SW 1271 (cell line): ENCODE results near the gene CTDNEP1.

Source experiments
- DNase-seq, 2 experiments: peaks; one replicate each; lab custom pipeline; 2025; lab: John Stamatoyannopoulos, UW

CTDNEP1 gene

DNA sequence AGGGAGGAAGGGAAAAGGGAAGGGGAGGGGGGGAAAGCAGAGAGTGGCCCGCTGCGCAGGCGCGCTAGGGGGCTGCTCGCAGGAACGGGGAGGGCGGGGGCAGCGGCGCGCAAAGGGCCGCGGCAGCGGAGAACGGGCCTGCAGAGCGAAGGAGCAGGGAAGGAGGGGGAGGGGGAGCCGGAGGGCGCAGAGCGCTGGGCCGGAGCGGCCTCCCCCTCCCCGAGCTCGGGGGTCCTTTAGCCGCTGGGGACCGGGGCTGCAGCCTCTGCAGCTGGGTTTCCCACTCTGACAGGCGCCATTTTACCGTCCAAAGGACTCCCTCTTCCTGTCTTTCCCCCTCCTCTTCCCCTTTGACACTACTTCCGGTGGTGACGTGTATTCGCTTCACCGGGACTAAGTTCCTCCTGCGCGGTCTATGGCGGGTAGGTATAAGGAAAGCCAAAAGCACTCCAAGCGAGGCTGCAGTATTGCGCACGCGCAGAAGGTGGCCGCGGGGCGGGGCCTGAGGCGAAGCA lies at the start of gene CTDNEP1:
TSS of gene CTDNEP1 (minus strand) at position 74 of the 515 bp plus-strand sequence. CDS start 438 bp downstream, outside the sequence.
- DNase-seq: peak; percentile 97 to 99

GRCh38 chr17:7296189-7296861 lies 44.8 kb upstream of the CTDNEP1 start:
- peak; percentile 34 to 62 for DNase-seq

DNA sequence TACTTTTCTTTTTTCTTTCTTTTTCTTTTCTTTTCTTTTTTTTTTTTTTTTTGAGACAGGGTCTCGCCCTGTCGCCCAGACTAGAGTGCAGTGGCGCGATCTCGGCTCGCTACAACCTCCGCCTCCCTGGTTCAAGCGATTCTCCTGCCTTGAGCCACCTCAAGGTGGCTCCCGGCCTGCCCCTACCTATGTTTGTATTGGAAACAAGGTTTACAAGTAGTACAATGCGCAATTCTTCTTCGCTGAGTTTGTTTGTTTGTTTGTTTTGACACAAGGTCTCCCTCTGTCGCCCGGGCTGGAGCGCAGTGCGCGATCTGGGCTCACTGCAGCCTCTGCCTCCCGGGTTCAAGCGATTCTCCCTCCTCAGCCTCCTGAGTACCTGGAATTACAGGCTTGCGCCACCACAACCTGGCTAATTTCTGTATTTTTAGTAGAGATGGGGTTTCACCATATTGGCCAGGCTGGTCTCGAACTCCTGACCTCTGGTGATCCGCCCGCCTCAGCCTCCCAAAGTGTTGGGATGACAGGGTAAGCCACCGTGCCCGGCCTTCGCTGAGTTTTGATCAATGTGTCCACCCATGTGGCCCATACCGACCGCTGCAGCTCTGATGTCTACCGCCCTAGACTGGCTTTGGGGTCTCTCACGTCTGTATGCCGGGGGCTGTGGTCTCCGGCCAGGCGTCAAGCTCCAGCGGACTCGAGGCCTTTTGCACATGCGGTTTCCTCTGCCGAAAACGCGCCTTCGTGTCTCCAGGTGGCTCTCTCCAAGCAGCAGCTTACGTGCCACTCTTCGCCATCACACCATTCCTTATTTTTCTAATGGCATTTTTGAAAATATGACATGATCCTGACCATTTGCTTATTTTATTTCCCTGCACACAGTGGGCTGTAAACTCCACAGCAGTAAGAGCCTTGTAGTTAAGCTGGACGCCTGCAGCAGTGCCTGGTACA lies 44.0 kb upstream of the CTDNEP1 start:
- no peak for DNase-seq

DNA sequence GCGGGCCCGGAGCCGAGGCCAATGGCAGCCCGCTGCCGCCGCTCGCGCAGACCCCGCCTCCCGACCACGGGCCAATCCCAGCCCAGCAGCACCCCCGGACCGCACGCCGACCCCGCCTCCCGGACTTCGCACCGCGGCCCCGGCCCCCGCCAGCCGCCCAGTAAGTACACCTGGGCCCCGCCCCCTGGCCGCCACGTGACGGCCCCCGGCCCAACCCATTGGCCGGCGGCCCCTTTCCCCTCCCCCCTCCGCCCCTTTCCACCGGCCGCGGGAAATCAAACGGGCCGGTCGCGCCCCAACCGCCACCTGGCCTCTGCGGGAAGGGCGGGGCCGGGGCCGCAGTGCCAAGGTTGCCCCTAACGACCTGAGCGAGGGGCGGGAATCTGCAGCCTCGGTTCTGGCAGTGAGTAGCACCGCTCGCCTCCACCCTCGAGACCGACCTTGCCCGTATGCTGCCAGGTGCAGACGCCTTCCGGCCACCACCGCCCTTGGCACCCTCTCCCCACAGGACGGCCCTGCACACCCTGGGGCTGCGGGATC lies 43.1 kb upstream of the CTDNEP1 start, which contains the start of gene YBX2:
TSS of gene YBX2 (minus strand) at position 26 of the 540 bp plus-strand sequence. CDS start 139 bp downstream, outside the sequence.
- peak in 1 of 2 experiments; percentile 49 for DNase-seq

GRCh38 chr17:7293816-7294613 lies 42.5 kb upstream of the CTDNEP1 start:
- DNase-seq: no peak

DNA sequence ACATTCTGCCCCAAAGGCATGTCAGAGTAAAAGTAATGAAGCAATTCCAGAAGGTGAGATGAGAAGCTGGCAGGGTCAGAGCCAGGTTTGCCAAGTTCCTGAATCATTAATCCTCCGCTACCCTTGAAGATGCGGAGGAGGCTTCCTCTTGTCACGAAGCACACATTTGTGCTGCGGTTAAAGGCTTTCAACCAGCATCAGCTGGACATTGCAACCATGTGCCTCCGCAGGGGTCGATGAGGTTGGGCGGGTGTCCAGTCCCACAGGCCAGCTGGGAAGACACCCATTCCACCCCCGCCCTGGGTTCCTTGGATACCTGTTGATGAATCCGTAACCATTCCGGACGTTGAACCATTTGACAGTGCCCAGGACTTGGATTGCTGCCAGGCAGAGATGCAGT lies 41.6 kb upstream of the CTDNEP1 start:
- no peak for DNase-seq

- no peak for DNase-seq
Measured at GRCh38 chr17:7292729-7293128, 41.2 kb upstream of the CTDNEP1 start.

- DNase-seq: no peak
Measured at GRCh38 chr17:7292194-7292593, 40.7 kb upstream of the CTDNEP1 start.

- no peak for DNase-seq
Measured at GRCh38 chr17:7290685-7291084, 39.2 kb upstream of the CTDNEP1 start.

- DNase-seq: no peak
Measured at GRCh38 chr17:7290166-7290565, 38.6 kb upstream of the CTDNEP1 start.

DNA sequence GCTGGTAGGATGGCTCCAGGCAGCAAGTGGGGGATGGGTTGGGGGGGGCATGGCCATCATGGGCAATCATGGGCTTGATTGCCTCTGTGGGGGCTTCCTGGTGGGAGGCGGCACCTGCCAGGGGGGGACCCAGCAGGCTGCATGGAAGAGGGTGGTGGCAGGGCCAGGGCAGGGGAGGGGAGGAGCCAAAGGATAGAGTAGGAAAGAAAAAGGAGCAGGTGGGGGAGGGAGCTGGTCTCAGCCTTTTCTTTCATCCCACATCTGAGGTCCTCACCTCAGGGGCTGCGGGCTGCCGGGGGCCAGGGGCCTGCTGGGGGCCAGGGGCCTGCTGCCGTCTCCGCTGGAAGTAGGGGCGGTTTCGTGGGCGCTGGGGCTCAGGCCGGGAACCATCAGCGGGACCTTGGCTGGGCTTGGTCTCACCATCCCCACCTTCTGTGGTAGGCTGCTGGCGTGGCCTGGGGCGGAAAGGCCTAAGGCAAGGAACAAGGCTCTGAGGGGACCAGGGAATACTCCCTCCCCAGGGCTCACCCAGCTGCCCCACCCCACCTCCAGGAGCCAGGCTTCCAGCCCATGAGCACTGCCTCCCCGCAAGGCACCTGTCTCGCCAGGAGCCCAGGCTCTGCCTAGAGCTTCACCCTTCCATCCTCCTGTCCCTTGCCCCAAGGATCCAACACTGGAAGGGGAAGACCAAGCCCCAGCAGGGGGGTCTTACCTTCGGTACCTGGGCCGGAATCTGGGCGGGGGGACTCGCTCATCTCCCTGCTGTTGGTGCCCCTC lies 37.9 kb upstream of the CTDNEP1 start:
- no peak for DNase-seq

GRCh38 chr17:7285679-7286078 lies 34.1 kb upstream of the CTDNEP1 start:
- no peak for DNase-seq

GRCh38 chr17:7284911-7285310 lies 33.4 kb upstream of the CTDNEP1 start:
- DNase-seq: no peak

GRCh38 chr17:7283471-7284216 lies 32.1 kb upstream of the CTDNEP1 start:
- DNase-seq: no peak

DNA sequence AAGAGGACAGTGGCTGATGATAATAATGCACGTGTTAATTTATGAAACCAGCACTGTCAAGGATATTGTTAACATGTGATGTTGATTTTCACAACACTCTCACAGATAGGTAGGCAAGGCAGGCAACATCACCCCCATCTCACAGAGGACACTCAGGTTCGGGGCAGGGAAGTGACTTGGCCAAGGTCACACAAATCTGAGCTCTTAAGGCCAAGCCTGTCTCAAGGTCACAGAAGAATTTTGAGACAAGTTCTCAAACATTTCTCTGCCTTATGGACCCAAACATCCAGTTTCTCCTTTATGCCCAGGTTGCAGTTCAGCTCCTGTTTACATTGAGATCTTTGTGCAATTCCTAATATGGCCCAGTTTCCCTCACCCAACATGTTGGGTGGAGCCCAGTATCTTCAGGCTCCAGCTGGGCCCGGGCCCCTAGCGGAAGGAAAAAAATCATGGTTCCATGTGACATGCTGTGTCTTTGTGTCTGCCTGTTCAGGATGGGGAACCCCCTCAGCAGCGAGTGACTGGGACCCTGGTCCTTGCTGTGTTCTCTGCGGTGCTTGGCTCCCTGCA lies 31.3 kb upstream of the CTDNEP1 start:
- no peak for DNase-seq

- DNase-seq: no peak
Measured at GRCh38 chr17:7281953-7282751, 30.6 kb upstream of the CTDNEP1 start.

DNA sequence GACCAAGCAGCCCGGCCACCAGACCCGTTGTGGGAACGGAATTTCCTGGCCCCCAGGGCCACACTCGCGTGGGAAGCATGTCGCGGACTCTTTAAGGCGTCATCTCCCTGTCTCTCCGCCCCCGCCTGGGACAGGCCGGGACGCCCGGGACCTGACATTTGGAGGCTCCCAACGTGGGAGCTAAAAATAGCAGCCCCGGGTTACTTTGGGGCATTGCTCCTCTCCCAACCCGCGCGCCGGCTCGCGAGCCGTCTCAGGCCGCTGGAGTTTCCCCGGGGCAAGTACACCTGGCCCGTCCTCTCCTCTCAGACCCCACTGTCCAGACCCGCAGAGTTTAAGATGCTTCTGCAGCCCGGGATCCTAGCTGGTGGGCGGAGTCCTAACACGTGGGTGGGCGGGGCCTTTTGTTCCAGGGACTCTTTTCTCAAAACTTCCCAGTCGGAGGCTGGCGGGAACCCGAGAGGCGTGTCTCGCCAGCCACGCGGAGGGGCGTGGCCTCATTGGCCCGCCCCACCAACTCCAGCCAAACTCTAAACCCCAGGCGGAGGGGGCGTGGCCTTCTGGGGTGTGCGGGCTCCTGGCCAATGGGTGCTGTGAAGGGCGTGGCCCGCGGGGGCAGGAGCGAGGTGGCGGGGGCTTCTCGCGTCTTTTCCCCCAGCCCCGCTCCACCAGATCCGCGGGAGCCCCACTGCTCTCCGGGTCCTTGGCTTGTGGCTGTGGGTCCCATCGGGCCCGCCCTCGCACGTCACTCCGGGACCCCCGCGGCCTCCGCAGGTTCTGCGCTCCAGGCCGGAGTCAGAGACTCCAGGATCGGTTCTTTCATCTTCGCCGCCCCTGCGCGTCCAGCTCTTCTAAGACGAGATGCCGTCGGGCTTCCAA lies 29.8 kb upstream of the CTDNEP1 start, which contains the start of gene SLC2A4:
TSS of gene SLC2A4 (plus strand) at position 645 of the 879 bp plus-strand sequence. CDS start at position 862, 217 bp downstream.
- DNase-seq: peak; percentile 86 to 87
